Measurements from ENCODE around the gene MAP3K4.

DNA sequence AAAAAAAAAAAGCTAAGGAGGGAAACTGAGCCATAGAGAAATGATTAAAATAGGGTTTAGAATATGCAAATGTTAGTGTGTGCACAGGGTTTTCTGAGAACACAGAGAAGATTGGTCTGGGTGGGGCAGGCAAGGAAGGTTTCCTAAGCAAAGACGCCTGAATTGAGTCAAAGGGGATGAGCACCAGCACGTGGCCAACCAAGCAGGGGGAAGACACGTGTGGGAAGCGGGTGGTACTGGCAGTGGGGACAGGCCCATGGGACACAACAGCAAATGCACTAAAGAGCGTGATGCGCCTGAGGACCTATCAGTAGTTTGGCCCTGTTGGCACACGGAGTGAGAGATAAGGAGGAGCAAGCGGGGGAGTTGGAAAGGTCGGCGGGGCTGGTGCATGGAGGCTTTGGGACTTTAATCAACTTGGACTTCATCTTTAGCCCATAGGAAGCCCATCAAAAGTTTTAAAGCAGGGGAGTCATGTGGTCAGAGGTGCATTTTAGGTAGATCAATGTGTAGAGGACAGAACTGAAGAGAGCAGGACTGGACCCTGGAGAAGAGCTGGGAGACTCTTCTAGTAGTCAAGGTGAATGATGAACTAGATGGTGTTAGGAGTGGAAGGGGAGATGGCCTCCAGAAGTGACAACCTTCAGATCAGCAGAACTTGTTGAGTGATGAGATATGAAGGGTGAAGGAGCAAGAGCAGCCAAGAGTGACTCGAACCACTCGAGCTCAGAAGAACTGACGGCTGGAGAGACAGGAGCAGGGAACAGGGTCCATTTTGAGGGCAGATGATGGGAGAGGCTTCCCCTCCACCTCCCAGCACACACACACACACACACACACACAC lies 40.2 kb upstream of the MAP3K4 start:
- TF ChIP-seq POLR2A (IDR thresholded peaks at IDR 0.05) = no peak
- TF ChIP-seq, protein P1, sequence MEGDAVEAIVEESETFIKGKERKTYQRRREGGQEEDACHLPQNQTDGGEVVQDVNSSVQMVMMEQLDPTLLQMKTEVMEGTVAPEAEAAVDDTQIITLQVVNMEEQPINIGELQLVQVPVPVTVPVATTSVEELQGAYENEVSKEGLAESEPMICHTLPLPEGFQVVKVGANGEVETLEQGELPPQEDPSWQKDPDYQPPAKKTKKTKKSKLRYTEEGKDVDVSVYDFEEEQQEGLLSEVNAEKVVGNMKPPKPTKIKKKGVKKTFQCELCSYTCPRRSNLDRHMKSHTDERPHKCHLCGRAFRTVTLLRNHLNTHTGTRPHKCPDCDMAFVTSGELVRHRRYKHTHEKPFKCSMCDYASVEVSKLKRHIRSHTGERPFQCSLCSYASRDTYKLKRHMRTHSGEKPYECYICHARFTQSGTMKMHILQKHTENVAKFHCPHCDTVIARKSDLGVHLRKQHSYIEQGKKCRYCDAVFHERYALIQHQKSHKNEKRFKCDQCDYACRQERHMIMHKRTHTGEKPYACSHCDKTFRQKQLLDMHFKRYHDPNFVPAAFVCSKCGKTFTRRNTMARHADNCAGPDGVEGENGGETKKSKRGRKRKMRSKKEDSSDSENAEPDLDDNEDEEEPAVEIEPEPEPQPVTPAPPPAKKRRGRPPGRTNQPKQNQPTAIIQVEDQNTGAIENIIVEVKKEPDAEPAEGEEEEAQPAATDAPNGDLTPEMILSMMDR (IDR thresholded peaks at IDR 0.05) = no peak
- TF ChIP-seq POLR2AphosphoS5 (IDR thresholded peaks at IDR 0.05) = no peak
- no peak for TF ChIP-seq EP300 (IDR thresholded peaks at IDR 0.05)

Data from sigmoid colon (tissue), 4 donors.